Adipose tissue (tissue), 3 donors: ENCODE results near the gene XAB2. TPM values are rescaled to one million over a fixed set of nuclear protein-coding genes. Genes with fewer than 3 reads are reported as not detected.
"Not testable (repeated sequence)": the region's sequence is repeated elsewhere in the genome, so short reads cannot be mapped to it uniquely, and the experiment has no call there.

Experiments used
- H3K27ac ChIP-seq: one replicate; pipeline ENCODE4 v1.5.1; 2013; ENCODE audit warnings: low read depth, low read length
- WGBS, 3 donors: extraction: QIAGEN DNeasy Blood & Tissue Kit; methylation state at CpG; one replicate each; pipeline ENCODE4 v1.1.7; 2013; 5-methylcytosine and 5-hydroxymethylcytosine counted together
- polyA plus RNA-seq, 3 donors: library from polyadenylated mRNA; stranded (reverse); fragments of 200-250 nt; gene quantifications; one replicate each; pipeline ENCODE4 v1.2.3, GENCODE V29; 2013
- donor health status: healthy with polysubstance abuse.
- donor health status: Bipolar disorder and iron deficiency.
- donor health status: healthy.

The XAB2 gene
- polyA plus RNA-seq, 3 donors: 23.3 to 33.7 (median 29.4) TPM

DNA sequence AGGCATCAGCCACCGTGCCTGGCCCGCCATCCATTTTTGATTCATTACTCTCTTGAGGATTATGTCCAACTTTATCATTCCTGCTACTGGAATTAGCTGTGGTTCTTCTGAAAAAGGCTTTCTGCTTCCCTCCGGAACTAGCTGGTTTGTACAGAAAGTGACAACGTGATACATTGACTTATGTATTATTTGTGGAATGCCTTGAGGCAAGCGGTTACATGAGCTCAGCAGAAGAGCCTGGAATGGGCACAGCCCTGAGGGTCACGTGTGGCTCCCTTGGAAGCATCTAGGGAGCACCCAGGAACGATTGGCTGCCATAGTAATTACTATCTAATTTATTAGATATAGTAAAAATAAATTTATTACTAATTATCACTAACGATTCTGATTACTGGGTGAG lies 25.1 kb upstream of the XAB2 start:
- H3K27ac ChIP-seq: no peak overlapping the region
- WGBS, 3 donors: 48 to 63% (median 51%) methylated on average over 8 of the region's 8 CpGs

DNA sequence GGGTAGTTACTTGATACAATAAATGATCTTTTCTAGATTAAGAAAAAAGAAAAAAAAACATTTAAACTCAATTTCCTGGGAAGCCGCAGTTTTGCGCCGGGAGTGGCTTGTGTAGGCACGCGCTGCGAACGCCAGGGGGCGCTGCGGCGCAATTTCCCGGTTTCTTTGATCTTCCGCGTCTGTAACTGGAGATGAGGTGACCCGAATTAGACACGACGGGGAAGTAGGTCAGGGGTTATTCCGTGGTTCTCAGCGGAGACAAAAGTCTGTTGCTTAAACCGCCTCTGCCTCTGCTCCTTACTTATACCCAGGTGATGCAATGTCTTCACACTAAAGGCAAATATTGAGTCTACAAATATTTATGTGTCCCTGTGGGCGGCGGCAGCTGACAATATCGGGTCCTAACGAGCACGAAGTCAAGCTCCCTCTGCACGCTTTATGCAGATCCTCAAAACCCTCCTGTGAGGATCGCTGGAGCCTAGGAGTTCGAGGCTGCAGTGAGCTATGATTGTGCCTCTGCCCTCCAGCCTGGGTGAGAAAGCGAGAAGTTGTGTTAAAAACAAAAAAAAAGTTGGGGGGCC lies 22.8 kb upstream of the XAB2 start:
- WGBS, 3 donors: 3 to 4% (median 4%) methylated on average over 28 of the region's 28 CpGs
- H3K27ac ChIP-seq: peak overlapping the region; percentile 77

DNA sequence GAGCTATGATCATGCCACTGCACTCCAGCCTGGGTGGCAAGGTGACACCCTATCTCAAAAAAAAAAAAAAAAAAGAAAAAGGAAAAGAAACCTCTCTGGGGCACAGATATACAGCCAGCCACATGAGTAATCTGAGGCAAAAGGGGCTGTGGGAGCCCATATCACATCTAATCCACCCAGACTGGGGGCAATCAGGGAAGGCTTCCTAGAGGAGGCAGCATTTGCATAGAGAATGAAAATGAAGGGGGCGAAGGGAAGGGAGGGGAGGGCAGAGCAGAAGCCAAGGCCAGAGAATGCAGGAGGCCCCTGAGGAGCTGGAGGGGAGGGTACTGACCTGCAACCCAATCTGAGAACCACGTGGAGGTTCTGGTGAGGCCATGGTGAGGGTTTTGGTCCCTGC lies 20.8 kb upstream of the XAB2 start:
- no peak overlapping the region for H3K27ac ChIP-seq
- 45 to 69% (median 47%) methylated on average over 2 of the region's 2 CpGs for WGBS, 3 donors

DNA sequence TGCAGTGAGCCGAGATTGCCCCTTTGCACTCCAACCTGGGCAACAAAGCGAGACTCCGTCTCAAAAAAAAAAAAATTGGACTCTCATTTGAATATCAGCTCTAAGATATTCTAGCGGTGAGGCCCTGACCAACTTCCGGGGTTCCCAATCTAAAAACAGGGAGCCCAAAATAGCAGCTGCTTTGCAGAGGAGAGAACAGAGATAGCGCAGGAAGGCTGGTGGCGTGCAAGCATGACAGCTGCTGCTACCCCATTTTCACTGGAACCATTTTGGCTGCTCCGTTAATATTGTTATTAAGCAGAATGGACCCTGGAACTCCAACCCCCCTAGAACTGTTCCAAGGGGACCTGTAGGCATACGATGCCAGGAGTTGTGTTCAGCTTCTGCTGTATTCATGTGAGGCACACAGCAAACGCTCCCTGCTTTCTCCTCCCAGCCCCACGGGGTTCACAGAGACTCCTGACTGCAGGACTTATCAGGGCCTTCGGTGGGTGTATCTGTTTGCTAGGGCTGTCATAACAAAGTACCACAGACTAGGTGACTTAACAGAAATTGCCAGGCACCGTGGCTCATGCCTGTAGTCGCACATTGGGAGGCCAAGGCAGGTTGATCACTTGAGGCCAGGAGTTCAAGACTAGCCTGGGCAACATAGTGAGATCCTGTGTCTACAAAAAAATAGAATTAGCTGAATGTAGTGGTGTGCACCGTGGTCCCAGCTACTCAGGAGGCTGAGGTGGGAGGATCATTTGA lies 19.1 kb upstream of the XAB2 start:
- H3K27ac ChIP-seq: no peak overlapping the region
- 79 to 84% (median 81%) methylated on average over 15 of the region's 15 CpGs for WGBS, 3 donors

DNA sequence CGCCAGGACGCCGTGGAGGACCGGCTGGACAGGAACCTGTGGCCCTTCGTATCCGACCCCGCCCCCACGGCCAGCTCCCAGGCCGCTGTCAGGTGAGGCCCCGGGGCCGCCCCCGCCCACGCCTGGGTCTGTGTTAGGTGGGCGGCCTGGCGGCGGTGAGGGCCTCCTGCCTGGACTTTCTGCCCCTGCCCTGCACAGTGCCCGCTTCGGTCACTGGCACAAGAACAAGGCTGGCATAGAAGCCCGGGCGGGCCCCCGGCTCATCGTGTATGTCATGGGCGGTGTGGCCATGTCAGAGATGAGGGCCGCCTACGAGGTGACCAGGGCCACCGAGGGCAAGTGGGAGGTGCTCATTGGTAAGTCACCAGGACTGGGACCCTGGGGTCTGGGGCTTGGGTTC lies 17.8 kb upstream of the XAB2 start:
- WGBS, 3 donors: 90 to 94% (median 93%) methylated on average over 26 of the region's 26 CpGs
- H3K27ac ChIP-seq: no peak overlapping the region

DNA sequence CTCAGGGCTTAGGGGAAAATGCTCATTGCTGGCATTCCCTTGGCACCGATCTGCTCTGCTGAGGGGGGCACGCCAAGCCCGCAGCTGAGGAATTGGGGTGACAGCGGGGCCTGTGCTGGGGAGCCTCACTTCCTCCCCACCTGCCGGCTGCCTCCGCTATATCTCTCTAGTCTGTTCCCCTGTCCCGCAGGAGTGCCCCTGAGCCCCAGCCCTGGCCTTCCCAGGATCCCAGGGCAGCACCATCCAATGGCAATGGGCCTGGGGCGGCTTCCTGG lies 17.0 kb upstream of the XAB2 start:
- H3K27ac ChIP-seq: no peak overlapping the region
- WGBS, 3 donors: 69 to 88% (median 86%) methylated on average over 8 of the region's 8 CpGs

DNA sequence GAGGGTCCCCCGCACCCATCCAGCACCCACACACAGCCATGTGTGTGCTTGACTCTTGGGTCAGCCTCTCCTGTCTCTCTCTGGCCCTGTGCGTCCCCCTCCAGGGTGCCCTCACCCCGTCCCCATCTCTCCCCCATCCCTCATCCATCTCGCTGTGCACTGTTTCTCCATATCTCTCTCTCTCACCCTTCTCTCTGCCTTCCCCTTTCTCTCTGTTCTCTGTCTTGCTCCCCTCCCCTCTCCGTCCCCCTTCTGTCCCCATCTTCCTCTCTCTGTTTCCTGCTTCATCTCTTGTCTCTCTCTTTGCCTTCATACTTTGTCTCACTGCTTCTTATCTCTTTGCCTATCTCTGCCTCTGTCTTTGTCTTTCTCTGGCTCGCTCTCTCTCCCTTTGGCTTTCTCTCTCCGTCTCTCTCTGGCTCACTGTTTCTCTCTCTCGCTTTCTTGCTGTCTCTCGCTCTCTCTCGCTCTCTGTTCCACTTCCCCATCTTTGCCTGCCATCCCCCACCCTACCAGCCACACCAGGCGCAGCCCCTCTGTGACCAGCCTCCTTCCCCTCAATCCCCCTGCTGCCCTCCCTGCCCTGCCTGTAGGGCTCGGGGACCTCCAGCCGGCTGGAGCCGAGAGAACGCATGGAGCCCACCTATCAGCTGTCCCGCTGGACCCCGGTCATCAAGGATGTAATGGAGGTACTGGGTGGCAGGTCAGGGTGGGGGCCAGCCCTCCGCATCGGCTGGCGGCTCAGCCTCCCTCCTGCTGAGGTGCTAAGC lies 16.5 kb upstream of the XAB2 start:
- 44 to 78% (median 63%) methylated on average over 19 to 20 of the region's 20 CpGs for WGBS, 3 donors
- H3K27ac ChIP-seq: no peak overlapping the region

DNA sequence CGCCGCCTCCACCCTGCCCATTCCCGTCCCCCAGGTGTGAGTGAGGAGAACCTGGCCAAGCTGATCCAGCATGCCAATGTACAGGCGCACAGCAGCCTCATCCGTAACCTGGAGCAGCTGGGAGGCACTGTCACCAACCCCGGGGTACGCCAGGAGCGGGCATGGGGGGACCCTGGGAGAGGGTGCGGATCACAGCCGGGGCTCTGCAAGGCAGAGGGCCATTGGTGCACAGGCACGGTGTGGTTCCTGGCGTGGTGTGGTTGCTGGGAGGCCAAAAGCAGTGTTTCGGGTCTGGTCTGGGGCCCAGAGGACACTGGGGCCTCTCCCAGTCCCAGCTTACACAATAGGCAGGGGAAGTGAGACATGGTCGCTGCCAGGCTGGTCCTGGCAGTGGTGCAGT lies 15.8 kb upstream of the XAB2 start:
- WGBS, 3 donors: 64 to 89% (median 76%) methylated on average over 14 of the region's 14 CpGs

DNA sequence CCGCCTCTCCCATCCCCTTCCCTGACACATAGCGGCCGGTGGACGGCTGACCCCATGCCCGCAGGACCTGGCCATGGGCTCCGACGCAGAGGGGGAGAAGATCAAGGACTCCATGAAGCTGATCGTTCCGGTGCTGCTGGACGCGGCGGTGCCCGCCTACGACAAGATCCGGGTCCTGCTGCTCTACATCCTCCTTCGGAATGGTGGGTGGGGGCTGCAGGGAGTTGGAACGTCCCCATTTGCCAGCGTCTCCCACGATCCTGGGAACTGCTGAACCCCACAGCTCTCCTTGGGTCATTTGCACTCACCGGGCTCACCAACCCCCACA lies 15.2 kb upstream of the XAB2 start:
- WGBS, 3 donors: 93 to 95% (median 94%) methylated on average over 17 to 20 of the region's 20 CpGs

More for the DNA sequence above, 15.8 kb upstream of the XAB2 start:
- H3K27ac ChIP-seq: no peak overlapping the region

DNA sequence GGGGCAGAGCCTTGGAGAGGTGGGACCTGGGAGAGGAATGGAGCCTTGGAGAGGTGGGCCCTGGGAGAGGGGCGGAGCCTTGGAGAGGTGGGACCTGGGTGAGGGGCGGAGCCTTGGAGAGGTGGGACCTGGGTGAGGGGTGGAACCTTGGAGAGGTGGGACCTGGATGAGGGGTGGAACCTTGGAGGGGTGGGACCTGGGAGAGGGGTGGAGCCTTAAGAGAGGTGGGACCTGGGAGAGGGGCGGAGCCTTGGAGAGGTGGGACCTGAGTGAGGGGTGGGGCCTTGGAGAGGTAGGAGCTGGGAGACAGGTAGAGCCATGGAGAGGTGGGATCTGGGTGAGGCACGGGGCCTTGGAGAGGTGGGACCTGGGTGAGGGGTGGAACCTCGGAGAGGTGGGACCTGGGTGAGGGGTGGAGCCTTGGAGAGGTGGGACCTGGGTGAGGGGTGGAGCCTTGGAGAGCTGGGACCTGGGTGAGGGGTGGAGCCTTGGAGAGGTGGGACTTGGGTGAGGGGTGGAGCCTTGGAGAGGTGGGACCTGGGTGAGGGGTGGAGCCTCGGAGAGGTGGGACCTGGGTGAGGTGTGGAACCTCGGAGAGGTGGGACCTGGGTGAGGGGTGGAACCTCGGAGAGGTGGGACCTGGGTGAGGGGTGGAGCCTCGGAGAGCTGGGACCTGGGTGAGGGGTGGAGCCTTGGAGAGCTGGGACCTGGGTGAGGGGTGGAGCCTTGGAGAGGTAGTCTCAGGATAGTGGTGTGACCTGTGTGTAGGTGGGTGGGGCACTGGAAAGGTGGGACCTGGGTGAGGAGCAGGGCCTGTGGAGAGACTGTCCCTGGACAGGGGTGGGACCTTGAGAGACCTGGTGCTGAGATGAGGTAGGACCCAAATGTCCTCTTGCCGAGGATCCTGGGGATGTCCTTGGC lies 14.5 kb upstream of the XAB2 start:
- 47 to 87% (median 80%) methylated on average over 10 of the region's 10 CpGs for WGBS, 3 donors
- not testable (repeated sequence) for H3K27ac ChIP-seq

More for the DNA sequence above, 15.2 kb upstream of the XAB2 start:
- H3K27ac ChIP-seq: no peak overlapping the region

DNA sequence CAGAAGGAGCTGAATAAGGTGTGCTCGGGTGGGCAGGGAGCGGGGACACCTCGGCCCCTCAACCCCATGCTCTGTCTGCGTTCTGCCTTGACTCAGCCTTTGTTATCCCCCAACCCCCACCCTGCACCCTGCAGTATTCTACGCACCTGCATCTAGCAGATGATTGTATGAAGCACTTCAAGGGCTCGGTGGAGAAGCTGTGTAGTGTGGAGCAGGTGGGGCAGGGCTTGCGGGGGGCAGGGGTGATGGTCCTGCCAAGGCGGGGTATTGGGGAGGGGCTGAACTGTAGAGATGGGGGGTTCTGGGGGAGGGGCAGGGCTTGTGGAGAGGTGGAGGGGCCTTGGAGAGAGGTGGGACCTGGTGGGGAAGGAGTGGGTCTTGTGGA lies 13.7 kb upstream of the XAB2 start:
- 94 to 97% (median 95%) methylated on average over 8 of the region's 8 CpGs for WGBS, 3 donors
- no peak overlapping the region for H3K27ac ChIP-seq

DNA sequence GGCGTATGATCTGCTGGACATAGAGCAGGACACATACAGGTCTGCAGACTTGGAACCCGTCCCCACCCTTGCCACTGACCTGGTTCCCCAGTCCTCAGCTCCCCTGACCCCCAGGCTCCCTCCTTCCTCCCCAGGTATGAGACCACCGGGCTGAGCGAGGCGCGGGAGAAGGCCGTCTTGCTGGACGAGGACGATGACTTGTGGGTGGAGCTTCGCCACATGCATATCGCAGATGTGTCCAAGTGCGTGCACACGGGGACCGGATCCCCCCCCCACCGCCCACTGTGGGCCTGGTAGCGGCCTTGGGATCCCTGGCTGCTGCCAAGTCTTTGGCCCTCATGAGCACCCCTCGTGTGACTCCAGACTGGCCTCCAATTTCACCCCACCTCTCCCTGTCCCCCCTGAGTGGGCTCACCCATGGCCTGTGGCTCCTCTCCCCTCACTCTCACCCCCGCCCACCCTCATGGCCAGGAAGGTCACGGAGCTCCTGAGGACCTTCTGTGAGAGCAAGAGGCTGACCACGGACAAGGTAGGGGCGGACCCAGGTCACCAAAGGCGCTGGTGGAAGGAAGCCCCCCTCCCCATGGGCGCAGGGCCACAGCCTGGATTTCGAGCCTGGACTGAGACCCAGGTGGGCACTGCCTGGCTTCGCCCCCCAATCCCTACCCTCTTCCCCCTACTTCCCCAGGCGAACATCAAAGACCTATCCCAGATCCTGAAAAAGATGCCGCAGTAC lies 13.1 kb upstream of the XAB2 start:
- no peak overlapping the region for H3K27ac ChIP-seq
- WGBS, 3 donors: 88 to 93% (median 92%) methylated on average over 27 of the region's 27 CpGs

DNA sequence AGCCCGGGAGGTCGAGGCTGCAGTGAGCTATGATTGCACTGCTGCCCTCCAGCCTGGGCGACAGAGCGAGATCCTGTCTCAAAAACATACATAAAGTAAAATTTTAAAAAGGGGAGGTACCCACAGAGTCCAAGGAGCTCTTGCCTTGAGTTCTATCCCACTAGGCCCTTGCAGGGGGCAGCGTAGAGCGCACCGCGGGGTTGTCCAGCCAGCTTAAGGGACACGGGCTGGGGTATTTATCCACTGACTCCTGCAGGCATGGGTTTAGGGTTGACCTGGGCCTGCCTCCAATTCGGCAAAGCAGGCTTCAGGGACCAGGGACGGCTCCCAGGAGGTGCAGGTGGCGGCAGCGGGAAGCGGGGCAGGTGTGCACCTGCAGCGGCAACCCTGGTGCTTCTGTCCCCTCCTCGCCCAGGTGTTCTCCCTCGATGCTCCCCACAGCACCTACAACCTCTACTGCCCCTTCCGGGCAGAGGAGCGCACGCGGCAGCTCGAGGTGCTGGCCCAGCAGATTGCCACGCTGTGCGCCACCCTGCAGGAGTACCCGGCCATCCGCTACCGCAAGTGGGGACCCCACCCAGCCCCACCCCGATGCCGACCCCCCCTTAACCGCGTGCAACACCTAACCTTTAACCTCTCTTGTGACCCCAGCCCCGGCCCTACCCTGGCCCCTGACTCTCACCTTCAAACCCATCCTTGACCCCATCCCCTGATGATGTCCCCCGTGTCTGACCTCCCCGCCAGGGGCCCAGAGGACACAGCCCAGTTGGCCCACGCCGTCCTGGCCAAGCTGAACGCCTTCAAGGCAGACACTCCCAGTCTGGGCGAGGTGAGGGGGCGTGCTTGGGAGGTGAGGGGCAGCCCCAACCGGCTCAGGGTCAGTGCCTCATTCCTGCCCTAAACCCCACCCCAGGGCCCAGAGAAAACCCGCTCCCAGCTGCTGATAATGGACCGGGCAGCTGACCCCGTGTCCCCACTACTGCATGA lies 12.2 kb upstream of the XAB2 start:
- no peak overlapping the region for H3K27ac ChIP-seq
- WGBS, 3 donors: 78 to 87% (median 86%) methylated on average over 40 to 43 of the region's 43 CpGs

DNA sequence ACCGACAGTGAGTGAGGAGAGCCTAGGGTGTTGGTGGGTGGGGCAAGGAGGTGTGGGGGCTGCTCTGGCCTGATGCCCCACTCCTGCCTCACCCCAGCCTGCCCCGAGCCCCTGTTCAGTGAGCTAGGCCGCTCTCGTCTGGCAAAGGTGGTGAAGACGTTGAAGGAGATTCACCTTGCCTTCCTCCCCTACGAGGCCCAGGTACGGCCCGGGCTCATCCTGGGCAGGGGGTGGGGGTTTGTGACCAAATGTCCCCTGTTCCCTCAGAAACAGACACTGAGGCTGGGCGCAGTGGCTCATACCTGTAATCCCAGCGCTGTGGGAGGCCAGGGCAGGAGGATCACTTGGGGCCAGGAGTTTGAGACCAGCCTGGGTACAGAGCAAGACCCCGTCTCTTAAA lies 11.5 kb upstream of the XAB2 start:
- no peak overlapping the region for H3K27ac ChIP-seq
- WGBS, 3 donors: 92 to 93% (median 92%) methylated on average over 11 of the region's 11 CpGs

DNA sequence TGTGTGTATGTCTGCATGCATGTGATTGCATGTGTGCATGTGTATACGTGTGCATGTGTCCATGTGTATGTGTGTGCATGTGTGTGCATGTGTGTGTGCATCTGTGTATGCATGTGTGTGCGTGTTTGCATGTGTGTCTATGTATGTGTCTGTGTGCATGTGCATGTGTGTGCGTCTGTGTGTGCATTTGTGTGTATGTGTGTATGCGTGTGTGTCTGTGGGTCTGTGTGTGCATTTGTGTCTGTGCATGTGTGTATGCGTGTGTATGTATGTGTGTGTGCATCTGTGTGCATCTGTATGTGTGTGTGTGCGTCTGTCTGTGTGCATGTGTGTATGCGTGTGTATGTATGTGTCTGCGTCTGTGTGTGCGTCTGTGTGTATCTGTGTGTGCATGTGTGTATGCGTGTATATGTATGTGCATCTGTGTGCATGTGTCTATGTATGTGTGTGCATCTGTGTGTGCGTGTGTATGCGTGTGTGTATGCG lies 10.6 kb upstream of the XAB2 start:
- no peak overlapping the region for H3K27ac ChIP-seq
- WGBS, 3 donors: 96 to 98% (median 98%) methylated on average over 13 of the region's 13 CpGs

DNA sequence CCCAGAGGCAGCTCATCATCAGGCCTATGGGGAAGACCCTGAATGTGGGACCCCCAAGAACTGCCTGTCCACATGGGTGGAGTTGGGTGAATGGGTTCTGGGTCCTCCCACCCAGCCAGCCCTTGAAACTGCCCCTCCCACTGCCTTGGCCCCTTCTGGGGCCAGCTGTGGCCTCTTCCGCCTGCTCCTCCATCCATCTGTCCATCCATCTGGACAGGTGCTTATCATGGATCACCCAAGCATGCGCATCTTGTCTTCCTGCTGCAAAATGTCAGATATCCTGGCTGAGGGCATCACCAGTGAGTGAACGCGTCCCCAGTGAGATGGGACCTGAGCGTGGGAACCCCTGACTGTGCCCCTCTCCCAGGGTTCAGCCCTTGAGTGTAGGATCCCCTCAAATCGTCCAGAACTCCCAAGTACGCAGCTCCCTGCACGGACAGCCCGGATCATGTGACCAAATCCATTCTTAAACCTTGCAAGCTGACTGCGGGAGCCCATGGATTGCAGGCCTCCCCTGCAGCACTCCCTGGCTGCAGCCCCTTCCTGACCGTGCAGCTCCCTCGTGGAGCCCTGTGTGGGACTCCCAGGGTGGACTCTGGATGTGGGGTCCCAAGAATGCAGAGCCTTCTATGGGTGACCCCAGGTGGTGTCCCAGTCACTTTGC lies 9.6 kb upstream of the XAB2 start:
- WGBS, 3 donors: 72 to 73% (median 73%) methylated on average over 12 of the region's 12 CpGs
- H3K27ac ChIP-seq: no peak overlapping the region
